Measurements from ENCODE around the gene MYO1E. TPM values are rescaled to one million over a fixed set of nuclear protein-coding genes. Genes with fewer than 3 reads are reported as not detected.
"Not testable (repeated sequence)": the region's sequence is repeated elsewhere in the genome, so short reads cannot be mapped to it uniquely, and the experiment has no call there.

MYO1E gene
- total RNA-seq, 1 donor from 2014 or later: 84.6 TPM

DNA sequence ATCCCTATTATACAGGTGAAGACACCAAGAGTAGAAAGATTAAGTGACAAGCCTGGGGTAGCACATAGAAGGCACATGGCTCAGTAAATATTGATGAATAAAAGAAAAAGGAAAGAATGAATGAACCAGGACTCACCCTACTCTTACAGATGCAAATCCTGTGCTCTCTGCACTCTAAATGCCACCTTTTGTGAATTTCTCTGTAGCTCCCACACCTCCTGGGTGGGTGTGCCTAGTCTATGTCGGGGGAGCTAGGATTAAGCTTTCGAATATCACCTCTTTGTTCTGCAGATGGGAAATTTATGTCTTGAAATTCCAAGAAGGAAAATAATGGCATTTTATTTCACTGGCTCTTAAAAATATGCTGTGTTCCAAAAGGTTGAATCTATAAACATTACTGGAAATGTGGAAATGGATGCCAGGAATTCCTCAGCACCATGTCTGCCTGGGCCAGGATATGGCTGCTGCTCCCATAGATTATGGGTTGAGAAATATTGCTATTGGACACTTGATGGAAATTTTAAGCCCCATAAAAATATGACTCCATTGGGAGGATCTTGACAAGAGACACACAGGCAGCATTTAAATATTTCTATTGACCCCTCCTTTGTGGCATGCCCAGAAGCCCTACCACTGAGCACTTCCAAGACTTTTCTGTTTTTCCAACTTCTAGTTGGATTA is 224.4 kb downstream of the MYO1E start:
- H3K4me3 Mint-ChIP-seq (ENCODE audit: unreplicated experiment): no peak overlapping the region

DNA sequence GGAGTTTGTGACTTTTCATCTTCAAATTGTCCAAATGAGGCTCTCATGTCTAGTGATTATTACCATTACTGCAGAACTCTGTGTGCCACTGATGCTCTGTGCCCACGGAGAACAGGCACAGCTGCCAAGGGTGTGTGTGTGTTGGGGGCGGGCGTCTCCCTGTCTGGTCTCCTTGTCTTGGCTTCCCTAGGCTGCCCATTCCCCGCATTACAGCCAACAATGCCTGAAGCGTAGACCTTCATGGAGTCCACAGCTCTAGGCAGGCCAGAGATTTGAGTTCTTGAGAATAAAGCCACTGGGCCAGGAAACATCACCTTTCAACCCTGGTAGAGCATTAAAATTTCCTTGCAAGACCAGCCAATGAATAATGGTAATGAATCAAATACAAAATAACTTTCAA is 225.0 kb downstream of the MYO1E start:
- no peak overlapping the region for H3K4me3 Mint-ChIP-seq (ENCODE audit: unreplicated experiment)
- peaks cover 17% of the 10 kb centered on the region for H3K4me1 Mint-ChIP-seq (ENCODE audit: unreplicated experiment)
- peaks cover 23% of the 10 kb centered on the region for H3K36me3 Mint-ChIP-seq (ENCODE audit: unreplicated experiment)
- DNase-seq (ENCODE audit: extremely low spot score, unreplicated experiment): no peak
- no peaks in the 10 kb centered on the region for H3K9me3 Mint-ChIP-seq (ENCODE audit: unreplicated experiment)
- TF ChIP-seq, protein P1, sequence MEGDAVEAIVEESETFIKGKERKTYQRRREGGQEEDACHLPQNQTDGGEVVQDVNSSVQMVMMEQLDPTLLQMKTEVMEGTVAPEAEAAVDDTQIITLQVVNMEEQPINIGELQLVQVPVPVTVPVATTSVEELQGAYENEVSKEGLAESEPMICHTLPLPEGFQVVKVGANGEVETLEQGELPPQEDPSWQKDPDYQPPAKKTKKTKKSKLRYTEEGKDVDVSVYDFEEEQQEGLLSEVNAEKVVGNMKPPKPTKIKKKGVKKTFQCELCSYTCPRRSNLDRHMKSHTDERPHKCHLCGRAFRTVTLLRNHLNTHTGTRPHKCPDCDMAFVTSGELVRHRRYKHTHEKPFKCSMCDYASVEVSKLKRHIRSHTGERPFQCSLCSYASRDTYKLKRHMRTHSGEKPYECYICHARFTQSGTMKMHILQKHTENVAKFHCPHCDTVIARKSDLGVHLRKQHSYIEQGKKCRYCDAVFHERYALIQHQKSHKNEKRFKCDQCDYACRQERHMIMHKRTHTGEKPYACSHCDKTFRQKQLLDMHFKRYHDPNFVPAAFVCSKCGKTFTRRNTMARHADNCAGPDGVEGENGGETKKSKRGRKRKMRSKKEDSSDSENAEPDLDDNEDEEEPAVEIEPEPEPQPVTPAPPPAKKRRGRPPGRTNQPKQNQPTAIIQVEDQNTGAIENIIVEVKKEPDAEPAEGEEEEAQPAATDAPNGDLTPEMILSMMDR (IDR thresholded peaks at IDR 0.05): no peak
- H3K27me3 Mint-ChIP-seq (ENCODE audit: unreplicated experiment): no peaks in the 10 kb centered on the region
- no peak overlapping the region for H3K27ac Mint-ChIP-seq (ENCODE audit: unreplicated experiment)

More for the DNA sequence above, 224.4 kb downstream of the MYO1E start:
- Mint-ChIP-seq H3K27me3 (ENCODE audit: unreplicated experiment) (no peaks in the 10 kb centered on the region), H3K36me3 (ENCODE audit: unreplicated experiment) (peaks cover 29% of the 10 kb centered on the region), H3K27ac (ENCODE audit: unreplicated experiment) (peak overlapping the region; percentile 63), H3K4me1 (ENCODE audit: unreplicated experiment) (peaks cover 17% of the 10 kb centered on the region), H3K9me3 (ENCODE audit: unreplicated experiment) (no peaks in the 10 kb centered on the region)
- DNase-seq (ENCODE audit: extremely low spot score, unreplicated experiment): no peak
- TF ChIP-seq, protein P1 (IDR thresholded peaks at IDR 0.05): no peak

DNA sequence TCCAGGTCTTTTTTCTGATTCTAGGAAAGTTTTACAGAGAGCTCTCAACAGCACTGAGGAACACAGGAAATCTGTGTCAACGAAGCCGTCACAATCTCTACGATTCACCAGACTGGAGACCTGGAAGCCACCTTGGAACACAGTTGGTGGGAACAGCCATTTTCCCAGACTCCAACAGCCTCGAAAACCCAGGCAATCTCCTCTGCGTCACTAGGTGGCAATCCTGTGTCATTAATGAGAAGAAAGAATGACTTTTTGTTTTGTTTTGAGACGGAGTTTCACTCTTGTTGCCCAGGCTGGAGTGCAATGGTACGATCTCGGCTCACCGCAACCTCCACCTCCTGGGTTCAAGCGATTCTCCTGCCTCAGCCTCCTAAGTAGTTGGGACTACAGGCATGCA is 228.1 kb downstream of the MYO1E start:
- H3K9me3 Mint-ChIP-seq (ENCODE audit: unreplicated experiment); H3K27me3 Mint-ChIP-seq (ENCODE audit: unreplicated experiment); H3K27ac Mint-ChIP-seq (ENCODE audit: unreplicated experiment); H3K4me3 Mint-ChIP-seq (ENCODE audit: unreplicated experiment); DNase-seq (ENCODE audit: extremely low spot score, unreplicated experiment): not testable (repeated sequence)
- TF ChIP-seq, protein P1 (IDR thresholded peaks at IDR 0.05): peak; percentile 39
- peaks cover 17% of the 10 kb centered on the region for H3K4me1 Mint-ChIP-seq (ENCODE audit: unreplicated experiment)
- peaks cover 24% of the 10 kb centered on the region for H3K36me3 Mint-ChIP-seq (ENCODE audit: unreplicated experiment)

DNA sequence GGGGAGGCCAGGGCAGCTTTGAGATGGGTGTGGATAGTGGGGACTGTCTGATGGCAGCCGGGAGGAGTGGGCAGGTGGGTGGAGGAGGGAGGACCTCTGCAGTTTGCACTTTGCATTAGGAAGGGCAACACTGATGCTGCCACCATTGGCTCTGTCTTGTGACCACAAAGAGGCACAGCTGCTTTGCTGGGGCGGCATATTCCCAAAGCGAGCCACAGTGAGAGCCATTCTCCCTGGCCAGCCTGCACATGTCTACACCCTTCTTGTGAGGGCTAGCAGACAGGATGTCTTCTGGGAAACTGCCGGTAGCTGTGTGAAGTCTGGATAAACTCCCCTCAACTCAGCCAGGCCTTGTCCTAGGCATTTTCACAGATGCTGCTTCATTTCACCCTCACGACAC is 229.4 kb downstream of the MYO1E start:
- Mint-ChIP-seq H3K27me3 (ENCODE audit: unreplicated experiment) (no peaks in the 10 kb centered on the region), H3K9me3 (ENCODE audit: unreplicated experiment) (no peaks in the 10 kb centered on the region), H3K4me3 (ENCODE audit: unreplicated experiment) (no peak overlapping the region), H3K27ac (ENCODE audit: unreplicated experiment) (no peak overlapping the region), H3K4me1 (ENCODE audit: unreplicated experiment) (peaks cover 7% of the 10 kb centered on the region), H3K36me3 (ENCODE audit: unreplicated experiment) (peaks cover 19% of the 10 kb centered on the region)
- no peak for DNase-seq (ENCODE audit: extremely low spot score, unreplicated experiment)
- TF ChIP-seq, protein P1 (IDR thresholded peaks at IDR 0.05): no peak

DNA sequence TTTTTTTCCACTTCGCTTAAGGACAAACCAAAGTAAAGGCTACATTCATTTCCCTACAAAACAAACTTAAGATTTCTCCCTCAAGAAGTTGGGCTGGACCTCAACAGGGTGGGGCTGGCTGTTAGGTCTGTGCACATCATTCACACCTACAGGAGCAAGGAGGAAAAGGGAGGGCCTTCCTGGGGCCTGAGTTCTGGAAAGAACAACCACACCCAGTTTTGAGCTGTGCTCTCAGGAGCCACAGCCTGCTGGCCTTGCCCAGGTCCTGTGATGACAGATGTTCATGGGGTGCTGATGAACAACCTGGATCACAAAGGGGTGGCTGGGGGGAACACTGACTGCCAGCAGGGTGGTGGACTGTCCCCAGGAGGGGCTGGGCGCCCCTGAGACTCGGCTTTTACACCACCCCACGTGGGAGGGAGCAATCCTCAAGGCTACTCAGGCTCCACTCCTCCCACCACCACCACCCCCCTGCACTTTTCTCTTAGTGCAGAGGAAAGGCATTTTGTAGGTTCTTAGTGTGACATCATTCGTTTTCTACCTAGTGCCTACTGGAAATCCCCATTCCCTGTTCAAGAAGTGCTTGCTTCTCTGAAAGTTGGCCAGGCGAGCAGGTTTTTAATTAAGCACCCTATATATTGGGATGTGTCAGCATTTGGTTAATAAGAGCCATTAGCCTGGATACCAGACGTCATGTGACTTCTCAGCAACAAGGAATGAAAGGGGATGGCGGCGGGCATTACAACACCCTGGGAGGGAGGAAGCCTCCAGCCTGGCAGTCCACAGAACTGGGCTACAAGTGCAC is 232.0 kb downstream of the MYO1E start:
- Mint-ChIP-seq H3K36me3 (ENCODE audit: unreplicated experiment) (peaks cover 33% of the 10 kb centered on the region), H3K4me1 (ENCODE audit: unreplicated experiment) (no peaks in the 10 kb centered on the region), H3K27ac (ENCODE audit: unreplicated experiment) (no peak overlapping the region), H3K4me3 (ENCODE audit: unreplicated experiment) (no peak overlapping the region), H3K27me3 (ENCODE audit: unreplicated experiment) (no peaks in the 10 kb centered on the region), H3K9me3 (ENCODE audit: unreplicated experiment) (no peaks in the 10 kb centered on the region)
- DNase-seq (ENCODE audit: extremely low spot score, unreplicated experiment): peak; percentile 53
- TF ChIP-seq, protein P1 (IDR thresholded peaks at IDR 0.05): no peak
